ENCODE measurements around the gene ASTL. TPM values are rescaled to one million over a fixed set of nuclear protein-coding genes. Genes with fewer than 3 reads are reported as not detected.

ASTL gene
- total and polyA plus RNA-seq, 2 of the 13 experiments (the other 11 are each of a cell fraction or from before 2014, with no cell fraction given), result not detected

GRCh38 chr2:96138179-96139145, at the start of gene ASTL (continued):
- TF ChIP-seq HMGXB4 (CRISPR knock-in tag; IDR thresholded peaks at IDR 0.05; ENCODE audit: borderline replicate concordance in 1 of 2, low read depth in 1 of 2), result 0 out of 4 replicates have a peak, but pooled peaks of 1 of the 2 experiments have one; percentile 18
- TF ChIP-seq KDM2A (CRISPR knock-in tag; IDR thresholded peaks at IDR 0.05; ENCODE audit: borderline replicate concordance, low read depth), result 0 out of 2 replicates have a peak, but pooled peaks have one; percentile 29
- TF ChIP-seq ZNF563 (CRISPR knock-in tag; IDR thresholded peaks at IDR 0.05), result no peak
- no peak for TF ChIP-seq ZBTB37 (CRISPR knock-in tag; IDR thresholded peaks at IDR 0.05)
- no peak for TF ChIP-seq ZBTB49 (CRISPR knock-in tag; IDR thresholded peaks at IDR 0.05; ENCODE audit: borderline replicate concordance)
- TF ChIP-seq MEF2D (CRISPR knock-in tag; IDR thresholded peaks at IDR 0.05), result no peak
- TF ChIP-seq RARA (CRISPR knock-in tag; IDR thresholded peaks at IDR 0.05), result no peak
- TF ChIP-seq MYC (CRISPR knock-in tag; IDR thresholded peaks at IDR 0.05; ENCODE audit: borderline replicate concordance), result no peak
- no peak for TF ChIP-seq ZHX1 (CRISPR knock-in tag; IDR thresholded peaks at IDR 0.05; ENCODE audit: low read depth)
- TF ChIP-seq MAF1 (CRISPR knock-in tag; IDR thresholded peaks at IDR 0.05; ENCODE audit: borderline replicate concordance), result no peak
- TF ChIP-seq GZF1 (CRISPR knock-in tag; IDR thresholded peaks at IDR 0.05), result no peak
- TF ChIP-seq SMC3 (IDR thresholded peaks at IDR 0.05; ENCODE audit: low read length), result peak; percentile 80
- TF ChIP-seq SNRNP70 (IDR thresholded peaks at IDR 0.05; ENCODE audit: low read depth, low read length), result no peak
- TF ChIP-seq BORCS8-MEF2B (CRISPR knock-in tag; IDR thresholded peaks at IDR 0.05), result 0 out of 2 replicates have a peak, but pooled peaks have one; percentile 20
- no peak for TF ChIP-seq ZNF766 (CRISPR knock-in tag; IDR thresholded peaks at IDR 0.05; ENCODE audit: borderline replicate concordance)
- TF ChIP-seq MTA3 (CRISPR knock-in tag; IDR thresholded peaks at IDR 0.05), result no peak
- TF ChIP-seq KDM4B (CRISPR knock-in tag; IDR thresholded peaks at IDR 0.05), result no peak
- TF ChIP-seq ZNF672 (CRISPR knock-in tag; IDR thresholded peaks at IDR 0.05), result no peak
- TF ChIP-seq SMAD1 (CRISPR knock-in tag; IDR thresholded peaks at IDR 0.05; ENCODE audit: borderline replicate concordance, low read depth), result no peak
- TF ChIP-seq REXO4 (CRISPR knock-in tag; IDR thresholded peaks at IDR 0.05; ENCODE audit: borderline replicate concordance), result no peak
